ENCODE data around the gene SH3RF3.

- TF ChIP-seq, protein P1, sequence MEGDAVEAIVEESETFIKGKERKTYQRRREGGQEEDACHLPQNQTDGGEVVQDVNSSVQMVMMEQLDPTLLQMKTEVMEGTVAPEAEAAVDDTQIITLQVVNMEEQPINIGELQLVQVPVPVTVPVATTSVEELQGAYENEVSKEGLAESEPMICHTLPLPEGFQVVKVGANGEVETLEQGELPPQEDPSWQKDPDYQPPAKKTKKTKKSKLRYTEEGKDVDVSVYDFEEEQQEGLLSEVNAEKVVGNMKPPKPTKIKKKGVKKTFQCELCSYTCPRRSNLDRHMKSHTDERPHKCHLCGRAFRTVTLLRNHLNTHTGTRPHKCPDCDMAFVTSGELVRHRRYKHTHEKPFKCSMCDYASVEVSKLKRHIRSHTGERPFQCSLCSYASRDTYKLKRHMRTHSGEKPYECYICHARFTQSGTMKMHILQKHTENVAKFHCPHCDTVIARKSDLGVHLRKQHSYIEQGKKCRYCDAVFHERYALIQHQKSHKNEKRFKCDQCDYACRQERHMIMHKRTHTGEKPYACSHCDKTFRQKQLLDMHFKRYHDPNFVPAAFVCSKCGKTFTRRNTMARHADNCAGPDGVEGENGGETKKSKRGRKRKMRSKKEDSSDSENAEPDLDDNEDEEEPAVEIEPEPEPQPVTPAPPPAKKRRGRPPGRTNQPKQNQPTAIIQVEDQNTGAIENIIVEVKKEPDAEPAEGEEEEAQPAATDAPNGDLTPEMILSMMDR (IDR thresholded peaks at IDR 0.05): no peak
- no peak for TF ChIP-seq EZH2phosphoT487 (IDR thresholded peaks at IDR 0.05)
- TF ChIP-seq EZH2 (IDR thresholded peaks at IDR 0.05): no peak
Measured at GRCh38 chr2:109177635-109178034, 48.6 kb downstream of the SH3RF3 start.
